ENCODE measurements around the gene HIVEP3.

DNA sequence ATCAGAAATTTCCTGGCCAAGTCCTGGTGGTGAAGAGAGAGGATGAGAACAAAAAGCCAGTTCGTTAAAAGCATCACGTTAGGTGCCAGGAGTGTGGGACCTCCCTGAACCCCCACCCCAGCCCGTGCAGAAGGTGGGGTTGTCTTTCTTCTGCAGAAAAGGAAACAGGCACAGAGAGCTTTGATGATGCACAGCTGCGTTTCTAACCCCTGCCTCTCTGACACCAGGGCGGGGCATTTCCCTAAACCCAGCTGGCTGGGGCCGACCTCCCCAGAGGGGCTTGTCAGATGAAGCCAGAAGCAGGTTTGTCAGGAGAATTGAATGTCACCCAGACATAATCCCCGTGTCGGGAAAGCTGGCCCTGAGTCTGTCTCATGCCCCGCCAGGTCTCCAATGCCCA lies 244.9 kb downstream of the HIVEP3 start:
- TF ChIP-seq EZH2 (IDR thresholded peaks at IDR 0.05) (no peak), POLR2AphosphoS5 (IDR thresholded peaks at IDR 0.05; ENCODE audit: borderline replicate concordance, low read depth, low read length) (no peak)
